ENCODE results near the gene SRSF10. TPM values are rescaled to one million over a fixed set of nuclear protein-coding genes. Genes with fewer than 3 reads are reported as not detected.
"Not testable (repeated sequence)": the region's sequence is repeated elsewhere in the genome, so short reads cannot be mapped to it uniquely, and the experiment has no call there.

The SRSF10 gene
- 100 to 1,000 TPM; 169 to 178 TPM for total RNA-seq

DNA sequence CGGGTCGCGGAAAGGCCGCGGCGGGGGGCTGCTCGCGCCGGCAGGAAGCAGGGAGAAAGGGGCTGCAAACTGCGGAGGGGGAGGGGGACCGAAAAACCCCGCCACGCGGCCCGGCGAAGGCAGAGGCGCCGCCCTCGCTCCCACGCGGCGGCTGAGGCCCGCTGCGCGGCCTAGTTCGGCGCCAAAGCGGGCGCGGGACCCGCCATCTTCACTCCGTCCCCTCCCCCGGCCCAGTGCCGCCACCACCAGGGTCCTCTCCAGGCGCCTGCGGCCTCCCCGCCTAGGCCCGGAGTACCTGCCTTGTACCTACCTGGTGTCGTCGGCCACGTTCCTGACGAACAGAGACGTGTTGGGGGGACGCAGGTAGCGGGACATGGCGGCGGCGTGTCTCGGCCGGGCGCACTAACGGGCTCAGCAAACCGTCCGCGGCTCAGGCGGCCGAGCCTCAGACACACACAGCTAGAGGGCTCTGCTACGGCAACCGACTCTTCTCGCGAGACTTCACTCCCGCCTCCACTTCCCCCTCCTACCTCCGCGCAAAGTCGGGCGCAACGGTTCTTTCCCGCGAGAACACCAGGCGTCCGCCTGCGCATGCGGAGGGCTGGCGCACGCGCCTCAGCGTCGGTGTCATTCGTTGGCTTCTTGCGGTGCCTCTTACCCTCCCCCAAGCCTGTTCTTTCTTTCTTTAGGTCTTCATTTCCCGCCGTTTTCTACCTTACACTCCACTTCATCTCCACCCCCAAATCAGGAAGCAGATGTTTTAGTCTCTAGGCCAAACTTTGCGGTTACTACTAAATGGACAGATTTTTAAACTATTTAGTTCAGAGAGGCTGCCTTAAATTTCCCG, at the start of gene SRSF10:
Gene SRSF10 (minus strand): TSS at position 447 of the 847 bp plus-strand sequence. CDS start 72 bp downstream, at position 375.
- peak within 1 kb of the TSS; percentile 99 for H3K27ac Mint-ChIP-seq
- peaks cover 41% of the 10 kb centered on the region for H3K36me3 Mint-ChIP-seq (ENCODE audit: low read depth)
- peaks cover 31% of the 10 kb centered on the region for H3K4me1 Mint-ChIP-seq (ENCODE audit: low read depth)
- CTCF ChIA-PET, result interaction anchor here (1.1 to 1.5 kb wide), 4 partner anchors 9 to 47 kb away, joined by 3 to 6 read pairs (median 3); partner anchors contain the start of gene PNRC2
- DNase-seq, result peak; percentile 99
- H3K9me3 Mint-ChIP-seq, result no peaks in the 10 kb centered on the region
- H3K27me3 Mint-ChIP-seq (ENCODE audit: low read depth), result no peaks in the 10 kb centered on the region
- peak within 1 kb of the TSS; percentile 94 for H3K4me3 Mint-ChIP-seq
- intact Hi-C loops (cut with micrococcal nuclease), result loop anchor here (1.0 to 5.0 kb wide), 6 partner anchors 16 to 562 kb away; partner anchors contain the start of genes GALE, PNRC2 and RPL11

DNA sequence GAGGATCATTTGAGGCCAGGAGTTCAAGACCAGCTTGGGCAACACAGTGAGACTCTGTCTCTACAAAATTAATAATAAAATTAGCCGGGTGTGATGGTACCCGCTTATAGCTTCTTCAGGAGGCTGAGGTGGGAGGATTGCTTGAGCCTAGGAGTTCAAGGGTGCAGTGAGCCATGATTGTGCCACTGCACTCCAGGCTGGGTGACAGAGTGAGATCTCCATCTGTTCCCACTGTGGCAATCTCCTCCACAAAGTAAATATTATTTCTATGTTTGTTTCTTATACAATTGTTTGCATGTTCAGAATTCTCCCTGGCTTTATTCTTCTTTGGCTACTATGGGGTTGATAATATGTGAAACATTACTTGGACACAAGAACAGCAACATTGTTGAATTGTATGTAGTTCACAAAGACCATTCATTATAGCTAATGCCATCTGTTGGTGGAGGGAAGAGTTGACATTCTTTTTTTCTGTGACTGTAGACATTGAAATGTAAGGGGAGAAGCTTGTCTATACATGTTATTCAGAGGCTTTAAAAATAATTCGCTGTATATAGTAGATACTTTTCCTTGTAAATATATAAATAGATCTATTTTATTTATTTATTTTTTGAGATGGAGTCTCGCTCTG, 47.8 kb upstream of the SRSF10 start:
- no peak for DNase-seq
- Mint-ChIP-seq H3K27ac (no peak overlapping the region), H3K4me1 (ENCODE audit: low read depth) (no peaks in the 10 kb centered on the region), H3K4me3 (no peak overlapping the region), H3K9me3 (no peaks in the 10 kb centered on the region), H3K36me3 (ENCODE audit: low read depth) (no peaks in the 10 kb centered on the region), H3K27me3 (ENCODE audit: low read depth) (no peaks in the 10 kb centered on the region)
- CTCF ChIA-PET, result interaction anchor here (0.9 to 1.5 kb wide), 7 partner anchors 9 to 124 kb away, joined by 3 to 5 read pairs (median 4); partner anchors contain the start of gene SRSF10
- intact Hi-C loops (cut with micrococcal nuclease), result loop anchor here (1.0 to 5.0 kb wide), 3 partner anchors 46 to 79 kb away; partner anchors contain the start of genes PNRC2 and SRSF10

DNA sequence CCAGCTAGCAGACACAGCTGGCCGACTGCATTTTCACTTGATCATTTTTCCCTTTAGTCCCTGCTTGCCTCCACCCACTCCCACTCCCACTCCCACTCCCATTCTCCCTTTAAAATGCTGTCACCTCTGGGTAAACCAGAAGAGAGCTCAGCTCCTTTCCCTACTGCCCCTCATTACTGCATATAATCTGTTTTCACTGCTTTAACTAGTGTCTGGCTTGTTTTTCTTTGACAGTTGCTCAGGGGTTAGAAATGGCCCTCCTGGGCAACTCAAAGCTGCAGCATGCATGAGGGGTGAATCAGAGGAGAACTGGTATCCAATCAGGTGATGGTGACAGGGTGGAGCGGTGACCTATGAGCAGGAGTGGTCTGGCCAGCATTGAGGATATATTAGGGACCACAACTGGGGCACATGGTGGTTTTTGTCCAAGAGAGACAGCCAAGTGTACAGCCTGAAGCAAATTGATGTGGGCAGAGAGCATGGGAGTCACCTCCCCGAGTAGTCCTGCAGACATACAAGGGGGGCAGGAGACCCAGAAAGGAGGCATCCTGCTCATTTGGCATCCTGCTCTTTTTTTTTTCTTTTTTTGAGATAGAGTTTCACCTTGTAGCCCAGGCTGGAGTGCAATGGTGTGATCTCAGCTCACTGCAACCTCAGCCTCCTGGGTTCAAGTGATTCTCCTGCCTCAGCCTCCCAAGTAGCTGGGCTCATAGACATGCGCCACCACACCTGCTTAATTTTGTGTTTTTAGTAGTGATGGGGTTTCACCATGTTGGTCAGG, 42.6 kb upstream of the SRSF10 start:
- Mint-ChIP-seq H3K36me3 (ENCODE audit: low read depth) (no peaks in the 10 kb centered on the region), H3K4me1 (ENCODE audit: low read depth) (no peaks in the 10 kb centered on the region), H3K27ac (no peak overlapping the region), H3K4me3 (no peak overlapping the region), H3K27me3 (ENCODE audit: low read depth) (no peaks in the 10 kb centered on the region), H3K9me3 (no peaks in the 10 kb centered on the region)
- CTCF ChIA-PET, result interaction anchor here (0.6 to 0.7 kb wide), 3 partner anchors 28 to 732 kb away, joined by 3 read pairs; no protein-coding TSS in a partner anchor
- no peak for DNase-seq
- intact Hi-C loops (cut with micrococcal nuclease), result no loop called here

DNA sequence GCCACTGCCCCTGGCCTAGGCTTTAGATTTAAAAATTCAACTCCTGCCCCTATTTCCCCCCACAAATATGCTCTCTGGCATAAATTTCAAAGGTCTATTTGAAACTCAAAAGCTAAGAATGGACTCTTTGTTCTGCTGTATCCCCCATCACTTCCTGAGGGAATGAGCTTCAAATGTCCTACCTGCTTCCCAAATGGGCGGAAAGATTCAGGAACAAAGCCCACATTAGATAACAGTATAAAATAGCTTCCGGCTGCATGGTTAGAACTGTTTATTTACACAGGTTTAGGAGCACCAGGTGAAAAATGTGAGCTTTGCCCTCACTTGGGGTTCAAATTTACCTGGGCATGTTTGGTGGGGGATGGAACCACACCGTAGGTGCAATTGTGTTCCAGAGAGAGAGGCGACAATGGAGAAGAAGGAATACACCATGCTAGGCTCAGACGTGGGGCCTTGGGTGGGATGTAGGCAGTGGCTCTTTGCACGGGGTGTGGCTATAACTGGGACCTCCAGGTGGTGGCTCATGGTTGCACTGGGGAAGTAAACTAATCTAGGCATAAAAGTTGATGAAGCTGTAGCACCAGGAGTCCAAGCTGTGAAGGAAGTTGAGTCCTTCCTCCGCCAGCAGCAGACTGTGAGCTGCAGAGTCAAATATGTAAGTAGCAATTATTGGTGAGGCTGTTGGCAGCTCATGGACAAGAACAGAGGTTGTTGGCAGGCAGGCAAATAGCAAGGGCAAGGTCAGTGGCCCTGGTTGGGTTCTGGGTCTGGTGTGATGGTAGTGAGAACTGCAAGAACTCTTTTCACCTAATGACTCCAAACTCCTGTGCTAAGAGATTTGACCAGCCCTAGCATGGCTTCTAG, 41.5 kb upstream of the SRSF10 start:
- H3K36me3 Mint-ChIP-seq (ENCODE audit: low read depth), result no peaks in the 10 kb centered on the region
- no peaks in the 10 kb centered on the region for H3K9me3 Mint-ChIP-seq
- H3K4me1 Mint-ChIP-seq (ENCODE audit: low read depth), result no peaks in the 10 kb centered on the region
- DNase-seq, result no peak
- H3K27me3 Mint-ChIP-seq (ENCODE audit: low read depth), result no peaks in the 10 kb centered on the region
- H3K4me3 Mint-ChIP-seq, result no peak overlapping the region
- intact Hi-C loops (cut with micrococcal nuclease), result no loop called here
- CTCF ChIA-PET, result interaction anchor here (0.6 to 0.7 kb wide), 4 partner anchors 18 to 734 kb away, joined by 3 read pairs; no protein-coding TSS in a partner anchor
- H3K27ac Mint-ChIP-seq, result no peak overlapping the region

DNA sequence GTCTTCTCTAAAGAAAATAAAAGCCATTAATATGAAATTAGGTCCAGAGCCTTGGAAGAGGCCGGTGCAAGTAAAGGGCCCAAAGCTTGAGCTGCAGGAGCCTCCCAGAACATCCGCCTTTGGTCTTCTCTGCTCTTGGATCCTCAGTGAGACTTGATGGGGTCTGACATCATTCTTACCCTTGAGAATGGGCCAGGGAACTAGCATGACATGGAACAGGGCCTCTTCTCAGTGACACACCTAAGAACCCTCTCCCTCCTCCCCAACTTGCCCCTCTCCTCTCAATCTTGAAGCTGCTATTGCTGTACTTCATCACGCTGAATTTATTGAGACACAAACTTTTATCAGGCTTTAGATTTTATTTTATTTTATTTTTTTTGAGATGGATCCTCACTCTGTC, 40.3 kb upstream of the SRSF10 start:
- no peaks in the 10 kb centered on the region for H3K9me3 Mint-ChIP-seq
- intact Hi-C loops (cut with micrococcal nuclease), result no loop called here
- no peak overlapping the region for H3K27ac Mint-ChIP-seq
- CTCF ChIA-PET, result interaction anchor here (0.6 kb wide), 1 partner anchor 179 kb away, joined by 3 read pairs; no protein-coding TSS in a partner anchor
- no peaks in the 10 kb centered on the region for H3K27me3 Mint-ChIP-seq (ENCODE audit: low read depth)
- H3K4me3 Mint-ChIP-seq, result no peak overlapping the region
- no peak for DNase-seq
- no peaks in the 10 kb centered on the region for H3K36me3 Mint-ChIP-seq (ENCODE audit: low read depth)
- H3K4me1 Mint-ChIP-seq (ENCODE audit: low read depth), result no peaks in the 10 kb centered on the region

DNA sequence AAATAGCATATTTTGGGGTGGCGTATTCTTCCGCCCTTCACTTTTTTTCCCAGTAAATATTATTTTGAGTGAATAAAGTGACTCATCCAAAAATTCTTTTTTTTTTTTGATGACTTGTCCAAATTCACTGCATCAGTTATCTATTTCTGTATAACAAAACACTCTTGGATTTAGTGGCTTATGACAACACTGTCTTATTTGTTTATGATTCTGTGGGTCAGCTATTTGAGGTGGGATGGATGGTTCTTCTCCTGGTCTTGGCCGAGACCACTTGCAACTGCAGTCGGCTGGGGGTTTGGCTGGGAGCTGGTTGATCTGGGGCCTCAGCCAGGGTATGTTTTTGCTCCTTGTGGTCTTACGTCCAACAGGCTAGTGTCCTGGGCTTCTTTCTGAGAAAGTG, 39.9 kb upstream of the SRSF10 start:
- DNase-seq, result no peak
- Mint-ChIP-seq H3K9me3 (no peaks in the 10 kb centered on the region), H3K4me3 (no peak overlapping the region), H3K4me1 (ENCODE audit: low read depth) (no peaks in the 10 kb centered on the region), H3K36me3 (ENCODE audit: low read depth) (no peaks in the 10 kb centered on the region), H3K27ac (no peak overlapping the region), H3K27me3 (ENCODE audit: low read depth) (no peaks in the 10 kb centered on the region)
- intact Hi-C loops (cut with micrococcal nuclease), result no loop called here
- CTCF ChIA-PET, result no interaction called here

DNA sequence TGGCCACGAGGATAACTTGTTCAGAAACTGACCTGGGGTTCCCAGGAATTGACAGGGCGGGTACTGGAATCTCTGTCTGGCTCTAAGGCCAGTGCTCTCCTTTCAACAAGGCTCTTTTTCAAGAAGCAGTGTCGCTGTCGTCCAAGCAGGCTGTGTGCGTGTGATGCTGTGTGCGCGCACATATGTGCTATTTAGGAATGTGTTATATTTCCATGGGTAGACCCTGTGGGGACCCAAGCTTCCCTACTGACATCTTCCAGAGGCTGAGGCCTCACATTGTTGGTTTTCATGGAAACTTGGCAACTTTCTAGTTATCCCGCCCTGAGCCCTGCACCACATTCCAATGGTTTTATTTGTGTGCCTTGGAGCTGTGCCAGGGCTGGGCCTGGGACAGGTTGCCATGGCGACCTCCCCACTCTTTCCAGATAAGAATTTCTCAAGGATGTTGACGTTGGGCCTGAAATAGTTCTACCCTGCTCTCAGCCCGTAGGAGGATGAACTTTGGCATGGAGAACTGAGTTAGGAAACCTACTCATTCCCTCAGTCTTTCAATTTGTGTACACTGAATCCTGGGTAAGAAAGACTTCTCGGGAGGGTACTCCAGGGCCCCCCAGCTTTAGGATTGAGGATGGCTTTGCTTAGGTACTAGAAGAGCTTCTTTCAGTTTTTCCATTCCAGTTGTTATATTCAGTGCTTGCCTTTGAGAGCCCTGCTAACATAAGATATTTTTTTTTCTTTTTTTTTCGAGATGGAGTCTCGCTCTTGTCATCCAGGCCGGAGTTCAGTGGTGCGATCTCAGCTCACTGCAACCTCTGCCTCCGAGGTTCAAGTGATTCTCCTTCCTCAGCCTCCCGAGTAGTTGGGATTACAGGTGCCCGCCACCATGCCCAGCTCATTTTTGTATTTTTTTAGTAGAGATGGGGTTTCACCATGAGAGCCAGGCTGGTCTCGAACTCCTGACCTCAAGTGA, 38.8 kb upstream of the SRSF10 start:
- Mint-ChIP-seq H3K4me3 (no peak overlapping the region), H3K36me3 (ENCODE audit: low read depth) (no peaks in the 10 kb centered on the region), H3K27ac (no peak overlapping the region), H3K9me3 (no peaks in the 10 kb centered on the region), H3K27me3 (ENCODE audit: low read depth) (peaks cover 2% of the 10 kb centered on the region), H3K4me1 (ENCODE audit: low read depth) (no peaks in the 10 kb centered on the region)
- no peak for DNase-seq
- intact Hi-C loops (cut with micrococcal nuclease), result no loop called here
- CTCF ChIA-PET, result interaction anchor here (0.5 to 0.6 kb wide), 2 partner anchors 51 to 113 kb away, joined by 3 read pairs; no protein-coding TSS in a partner anchor

DNA sequence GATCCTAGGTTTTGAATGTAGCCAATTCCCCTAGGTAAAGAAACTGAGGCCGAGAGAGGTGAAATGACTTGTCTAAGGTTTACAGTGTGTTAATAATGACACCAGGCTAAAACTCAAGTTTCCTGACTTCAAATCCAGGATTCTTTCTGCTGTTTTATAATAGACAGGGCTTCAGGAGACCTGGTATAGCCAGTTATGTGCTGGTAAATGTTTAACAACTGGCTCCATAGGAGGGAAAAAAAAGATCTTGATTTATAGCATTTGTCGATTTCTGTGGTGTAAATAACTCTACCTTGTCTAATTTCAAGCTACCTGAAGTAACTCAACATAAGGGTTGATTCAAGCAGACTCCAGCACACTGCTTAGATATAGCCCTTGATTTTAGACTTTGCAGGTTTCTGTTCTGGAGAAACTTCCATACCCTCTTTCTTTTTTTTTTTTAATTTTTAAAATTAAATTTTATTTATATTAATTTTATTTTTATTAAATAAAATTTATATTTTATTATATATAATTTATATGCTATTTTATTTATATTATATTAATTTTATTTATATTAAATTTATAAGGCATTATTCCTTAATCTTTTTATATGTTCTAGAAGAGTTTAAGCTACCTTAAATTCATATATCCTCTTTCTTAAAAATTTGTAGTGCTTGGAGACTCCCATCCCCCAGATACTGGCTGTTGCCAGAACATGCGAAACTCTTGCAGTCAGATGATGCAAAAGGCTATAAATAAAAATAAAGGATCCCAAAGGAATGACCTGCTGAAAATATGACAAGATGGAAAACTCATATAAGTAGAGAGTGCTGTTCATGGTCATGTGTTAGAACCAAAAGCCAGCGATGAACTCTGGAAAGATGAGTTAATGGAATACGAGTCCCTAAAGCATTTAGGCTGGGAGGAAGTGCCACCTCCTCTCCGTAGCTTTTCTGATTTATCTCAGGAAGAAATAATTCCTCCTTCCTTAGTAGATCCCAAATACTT, 35.4 kb upstream of the SRSF10 start:
- no peaks in the 10 kb centered on the region for H3K4me1 Mint-ChIP-seq (ENCODE audit: low read depth)

DNA sequence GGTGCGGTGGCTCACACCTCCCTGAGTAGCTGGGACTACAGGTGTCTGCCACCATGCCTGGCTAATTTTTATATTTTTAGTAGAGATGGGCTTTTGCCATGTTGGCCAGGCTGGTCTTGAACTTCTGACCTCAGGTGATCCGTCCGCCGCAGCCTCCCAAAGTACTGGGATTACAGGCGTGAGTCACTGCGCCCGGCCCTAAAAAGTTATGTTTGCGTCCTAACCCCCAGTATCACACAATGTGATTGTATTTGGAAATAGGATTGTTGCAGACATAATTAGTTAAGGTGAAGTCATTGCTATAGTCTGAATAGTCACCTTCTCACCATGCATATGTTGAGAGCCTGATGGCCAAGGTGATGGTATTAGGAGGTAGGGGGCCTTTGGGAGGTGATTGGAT, 32.8 kb upstream of the SRSF10 start:
- H3K4me1 Mint-ChIP-seq (ENCODE audit: low read depth); H3K9me3 Mint-ChIP-seq; CTCF ChIA-PET; H3K27ac Mint-ChIP-seq; intact Hi-C loops (cut with micrococcal nuclease); H3K27me3 Mint-ChIP-seq (ENCODE audit: low read depth); DNase-seq; H3K36me3 Mint-ChIP-seq (ENCODE audit: low read depth); H3K4me3 Mint-ChIP-seq: not testable (repeated sequence)

More for the DNA sequence above, 35.4 kb upstream of the SRSF10 start:
- intact Hi-C loops (cut with micrococcal nuclease), result no loop called here
- CTCF ChIA-PET, result no interaction called here
- no peaks in the 10 kb centered on the region for H3K9me3 Mint-ChIP-seq
- H3K27ac Mint-ChIP-seq, result no peak overlapping the region
- no peak for DNase-seq
- H3K36me3 Mint-ChIP-seq (ENCODE audit: low read depth), result no peaks in the 10 kb centered on the region
- H3K4me3 Mint-ChIP-seq, result no peak overlapping the region
- peaks cover 2% of the 10 kb centered on the region for H3K27me3 Mint-ChIP-seq (ENCODE audit: low read depth)

DNA sequence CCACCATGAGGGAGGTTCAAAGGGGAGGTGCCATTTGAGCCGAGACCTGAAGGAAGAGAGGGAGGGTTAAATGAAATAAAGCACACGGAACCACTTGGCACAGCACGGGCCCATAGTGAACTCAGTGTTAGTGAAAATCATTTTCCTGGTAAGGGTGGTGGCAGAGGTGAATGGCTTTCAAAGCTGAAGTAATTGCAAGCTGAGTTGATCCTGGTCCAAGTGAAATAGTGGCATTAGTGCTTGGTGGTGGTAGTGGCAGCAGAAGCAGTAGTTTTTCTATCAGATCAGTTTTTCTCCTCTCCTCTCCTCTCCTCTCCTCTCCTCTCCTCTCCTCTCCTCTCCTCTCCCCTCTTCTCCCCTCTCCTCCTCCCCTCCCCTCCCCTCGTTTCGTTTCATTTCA, 30.5 kb upstream of the SRSF10 start:
- H3K4me3 Mint-ChIP-seq, result no peak overlapping the region
- intact Hi-C loops (cut with micrococcal nuclease), result no loop called here
- CTCF ChIA-PET, result no interaction called here
- peaks cover 5% of the 10 kb centered on the region for H3K27me3 Mint-ChIP-seq (ENCODE audit: low read depth)
- H3K36me3 Mint-ChIP-seq (ENCODE audit: low read depth), result no peaks in the 10 kb centered on the region
- no peaks in the 10 kb centered on the region for H3K4me1 Mint-ChIP-seq (ENCODE audit: low read depth)
- H3K9me3 Mint-ChIP-seq, result no peaks in the 10 kb centered on the region
- H3K27ac Mint-ChIP-seq, result no peak overlapping the region
- no peak for DNase-seq
